BLaER1 treated with 17β-estradiol and CSF1 and Interleukin-3, amounts not matched to agents 10 nM and 100 nM (cell line): ENCODE measurements around the gene RRP12.
A peak's percentile ranks its signal among the peaks of the same experiment; 100 is the strongest.

Experiments used
- H3K27ac ChIP-seq, 11 experiments: shearing (Covaris generic); formaldehyde crosslinking; 2 replicates each; pipeline ENCODE4 v1.8.1; 2022
- H3K27me3 ChIP-seq, 11 experiments: shearing (Covaris generic); formaldehyde crosslinking; 2 replicates each; pipeline ENCODE4 v1.8.1; 2022
- H3K36me3 ChIP-seq, 11 experiments: shearing (Covaris generic); formaldehyde crosslinking; 2 replicates each; pipeline ENCODE4 v1.8.1; 2022
- H3K4me1 ChIP-seq, 10 experiments: shearing (Covaris generic); formaldehyde crosslinking; 2 replicates each; pipeline ENCODE4 v1.8.1; 2022
- H3K4me2 ChIP-seq, 11 experiments: shearing (Covaris generic); formaldehyde crosslinking; 2 replicates each; pipeline ENCODE4 v1.8.1; 2022
- H3K4me3 ChIP-seq, 10 experiments: shearing (Covaris generic); formaldehyde crosslinking; 2 replicates each; pipeline ENCODE4 v1.8.1; 2022
- H3K9ac ChIP-seq, 11 experiments: shearing (Covaris generic); formaldehyde crosslinking; 2 replicates each; pipeline ENCODE4 v1.8.1; 2022
- H3K9me3 ChIP-seq, 11 experiments: shearing (Covaris generic); formaldehyde crosslinking; replicated peaks in 1 of 11; 2 replicates each; pipeline ENCODE4 v1.8.1; 2022
- H4K20me1 ChIP-seq, 11 experiments: shearing (Covaris generic); formaldehyde crosslinking; 2 replicates each; pipeline ENCODE4 v1.8.1; 2022
- Cebpa-rat ChIP-seq, 11 experiments: shearing (Covaris generic); IDR thresholded peaks; 2 replicates each; pipeline ENCODE4 v1.8.1; 2022

RRP12 gene

DNA sequence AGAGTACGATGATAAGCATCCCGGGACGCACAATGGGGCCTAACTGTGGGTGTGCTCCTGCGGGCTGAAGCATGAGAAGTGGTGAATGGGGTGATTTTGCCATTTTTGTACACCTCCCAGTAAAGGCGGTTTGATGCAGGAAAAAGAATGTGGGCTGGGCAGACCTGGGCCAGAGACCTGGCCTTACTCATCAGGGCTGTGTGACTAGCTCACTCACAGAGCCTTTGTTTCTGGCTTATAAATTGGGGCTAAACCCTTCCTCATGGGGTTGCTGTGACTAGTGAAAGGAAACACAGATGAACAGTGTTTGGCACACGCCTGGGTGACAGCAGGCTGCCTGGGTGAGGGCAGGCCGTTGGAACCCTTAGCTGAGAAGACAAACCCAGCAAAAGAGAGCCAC is 18.0 kb downstream of the RRP12 start:
- Histone ChIP-seq H3K9me3 (no peaks in the 10 kb centered on the region), H3K4me2 (no peak overlapping the region), H3K36me3 (peaks cover 96 to 100% (median 100%) of the 10 kb centered on the region in 11 experiments), H4K20me1 (peaks cover 0 to 39% (median 0%) of the 10 kb centered on the region in 11 experiments; a peak in 3 of 22 replicates), H3K9ac (peak overlapping the region in 4 of 11 experiments; percentile 16 to 38 (median 24); a peak in 4 of 22 replicates), H3K27me3 (no peaks in the 10 kb centered on the region), H3K27ac (peak overlapping the region in 6 of 11 experiments; percentile 7 to 54 (median 26); a peak in 7 of 22 replicates), H3K4me1 (peaks cover 0 to 41% (median 7%) of the 10 kb centered on the region in 10 experiments; a peak in 9 of 20 replicates), H3K4me3 (no peak overlapping the region)
- TF ChIP-seq Cebpa-rat (IDR thresholded peaks at IDR 0.05): no peak

DNA sequence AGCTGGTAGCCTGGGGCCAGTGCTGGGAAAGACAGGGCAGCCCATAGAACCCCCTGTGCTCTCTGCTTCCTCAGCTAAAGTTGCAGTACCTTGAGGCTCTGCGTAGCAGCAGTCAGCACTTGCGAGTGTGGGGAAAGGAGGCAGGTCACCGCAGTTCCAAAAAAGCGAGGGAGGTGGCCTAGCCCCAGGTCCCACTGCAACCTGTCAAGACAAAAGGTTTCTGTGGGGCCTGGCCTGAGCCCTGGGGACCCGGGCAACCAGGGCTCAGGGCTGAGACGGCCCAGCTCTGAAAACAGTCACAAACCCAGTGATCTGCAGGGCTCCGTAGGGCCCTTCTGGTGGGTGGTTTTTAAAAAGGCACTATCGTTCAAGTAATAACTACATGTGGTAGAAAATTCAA is 19.5 kb downstream of the RRP12 start:
- H3K36me3 ChIP-seq: peaks cover 91 to 100% (median 100%) of the 10 kb centered on the region in 11 experiments
- no peaks in the 10 kb centered on the region for H3K9me3 ChIP-seq
- peak overlapping the region in 8 of 11 experiments; percentile 0 to 99 (median 33); a peak in 9 of 22 replicates for H3K27ac ChIP-seq
- no peak overlapping the region for H3K4me3 ChIP-seq
- H3K4me1 ChIP-seq: peaks cover 0 to 53% (median 20%) of the 10 kb centered on the region in 10 experiments; a peak in 17 of 20 replicates
- peaks cover 0 to 37% (median 0%) of the 10 kb centered on the region in 11 experiments; a peak in 3 of 22 replicates for H4K20me1 ChIP-seq
- H3K4me2 ChIP-seq: no peak overlapping the region
- H3K9ac ChIP-seq: peak overlapping the region in 3 of 11 experiments; percentile 30 to 56 (median 31); a peak in 5 of 22 replicates
- no peaks in the 10 kb centered on the region for H3K27me3 ChIP-seq
- TF ChIP-seq Cebpa-rat (IDR thresholded peaks at IDR 0.05): no peak

DNA sequence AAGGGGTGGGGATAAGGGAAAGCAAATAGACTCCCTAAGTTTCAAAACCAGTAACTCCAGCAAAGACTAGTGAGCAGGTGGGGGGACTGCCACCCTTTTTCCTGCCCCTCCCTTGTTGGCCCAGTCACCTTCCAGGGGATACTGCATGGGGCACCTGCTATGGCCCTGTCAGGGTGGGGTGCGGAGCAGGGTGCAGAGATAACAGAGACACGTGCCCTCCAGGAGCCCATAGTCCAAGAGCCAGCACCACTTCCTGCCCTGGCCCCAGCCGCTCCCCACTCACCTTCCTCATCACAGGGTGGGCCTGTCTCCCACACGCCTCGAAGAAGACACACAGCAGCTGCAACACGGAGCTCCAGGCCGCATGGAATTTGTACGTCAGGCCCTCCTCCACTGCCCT is 20.6 kb downstream of the RRP12 start:
- no peak for TF ChIP-seq Cebpa-rat (IDR thresholded peaks at IDR 0.05)
- Histone ChIP-seq H3K9me3 (no peaks in the 10 kb centered on the region), H3K4me2 (peak overlapping the region in 1 of 11 experiments; percentile 47; a peak in 2 of 22 replicates), H3K4me1 (peaks cover 0 to 64% (median 31%) of the 10 kb centered on the region in 10 experiments; a peak in 17 of 20 replicates), H3K9ac (peak overlapping the region in 5 of 11 experiments; percentile 8 to 56 (median 41); a peak in 5 of 22 replicates), H3K27ac (peak overlapping the region in 8 of 11 experiments; percentile 26 to 99 (median 51); a peak in 8 of 22 replicates), H3K36me3 (peaks cover 80 to 100% (median 100%) of the 10 kb centered on the region in 11 experiments), H3K27me3 (no peaks in the 10 kb centered on the region), H4K20me1 (peaks cover 0 to 37% (median 0%) of the 10 kb centered on the region in 11 experiments; a peak in 3 of 22 replicates), H3K4me3 (no peak overlapping the region)

DNA sequence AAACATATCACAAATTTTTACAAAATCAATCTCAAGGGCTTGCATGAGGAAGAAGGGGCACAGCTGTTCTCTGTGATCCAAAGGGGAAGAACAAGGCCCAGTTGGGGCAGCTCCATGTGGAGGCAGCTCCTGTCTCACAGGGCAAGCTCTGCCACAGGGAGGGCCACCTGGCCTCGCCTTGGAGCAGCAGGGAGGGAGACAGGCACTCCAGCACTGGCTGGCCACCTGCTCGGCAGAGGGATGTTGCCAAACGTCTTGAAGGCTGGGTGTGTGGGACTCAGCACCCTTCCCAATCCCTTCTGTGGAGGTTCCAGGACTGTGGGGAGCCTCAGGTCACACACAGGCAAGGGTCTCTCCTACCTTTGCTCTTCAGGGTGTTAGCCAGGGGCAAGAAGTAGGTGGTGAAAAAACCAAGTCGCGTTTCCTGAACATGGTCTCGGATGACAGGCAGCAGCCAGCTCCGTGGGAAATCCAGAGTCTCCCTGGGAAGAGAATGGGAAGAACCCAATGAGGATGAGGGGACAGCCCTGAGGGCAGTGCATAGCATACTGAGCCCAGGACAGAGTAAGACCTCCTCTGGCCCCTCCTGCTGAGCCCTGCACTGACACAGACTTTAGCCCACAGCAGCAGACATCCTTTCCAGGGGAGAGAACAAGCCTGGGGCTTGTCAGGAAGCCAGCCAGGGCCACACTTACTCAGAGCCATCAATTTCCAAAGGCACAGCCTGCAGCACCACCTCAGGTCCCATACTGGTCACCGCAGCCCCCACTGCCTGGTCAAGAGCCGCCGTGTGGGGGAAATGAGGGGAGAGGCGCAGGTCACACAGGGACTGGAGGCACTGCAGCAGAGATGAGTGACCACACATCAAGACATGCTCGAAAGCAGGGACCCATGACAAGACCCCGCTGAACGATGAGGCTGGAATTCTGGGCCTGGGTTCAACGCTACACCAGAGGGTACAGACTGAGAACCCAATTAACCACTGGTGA is 21.9 kb downstream of the RRP12 start:
- no peak overlapping the region for H3K4me3 ChIP-seq
- no peak for TF ChIP-seq Cebpa-rat (IDR thresholded peaks at IDR 0.05)
- H3K4me2 ChIP-seq: peak overlapping the region in 5 of 11 experiments; percentile 19 to 47 (median 35); a peak in 6 of 22 replicates
- H3K4me1 ChIP-seq: peaks cover 0 to 77% (median 43%) of the 10 kb centered on the region in 10 experiments; a peak in 17 of 20 replicates
- H4K20me1 ChIP-seq: peaks cover 0 to 32% (median 0%) of the 10 kb centered on the region in 11 experiments; a peak in 3 of 22 replicates
- H3K27ac ChIP-seq: peak overlapping the region in 10 of 11 experiments; percentile 26 to 99 (median 48); a peak in 18 of 22 replicates
- no peaks in the 10 kb centered on the region for H3K9me3 ChIP-seq
- H3K27me3 ChIP-seq: no peaks in the 10 kb centered on the region
- H3K9ac ChIP-seq: peak overlapping the region in 5 of 11 experiments; percentile 27 to 56 (median 41); a peak in 9 of 22 replicates
- peaks cover 67 to 100% (median 98%) of the 10 kb centered on the region in 11 experiments for H3K36me3 ChIP-seq

DNA sequence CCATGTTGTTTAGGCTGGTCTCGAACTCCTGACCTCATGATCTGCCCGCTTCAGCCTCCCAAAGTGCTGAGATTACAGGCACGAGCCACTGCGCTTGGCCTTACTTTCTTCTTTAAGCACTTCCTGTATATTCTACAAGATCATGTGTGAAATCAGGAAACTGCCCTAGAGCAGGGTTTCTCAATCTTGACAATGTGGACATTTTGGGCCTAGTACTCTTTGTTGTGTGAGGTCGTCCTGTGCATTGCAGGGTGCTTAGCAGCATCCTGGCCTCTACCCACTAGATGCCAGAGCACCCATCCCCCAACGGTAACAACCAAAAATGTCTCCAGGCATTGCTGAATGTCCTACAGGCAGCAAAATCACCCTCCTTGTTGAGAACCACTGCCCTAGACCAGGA is 24.7 kb downstream of the RRP12 start:
- H3K36me3 ChIP-seq: peaks cover 52 to 100% (median 99%) of the 10 kb centered on the region in 11 experiments

DNA sequence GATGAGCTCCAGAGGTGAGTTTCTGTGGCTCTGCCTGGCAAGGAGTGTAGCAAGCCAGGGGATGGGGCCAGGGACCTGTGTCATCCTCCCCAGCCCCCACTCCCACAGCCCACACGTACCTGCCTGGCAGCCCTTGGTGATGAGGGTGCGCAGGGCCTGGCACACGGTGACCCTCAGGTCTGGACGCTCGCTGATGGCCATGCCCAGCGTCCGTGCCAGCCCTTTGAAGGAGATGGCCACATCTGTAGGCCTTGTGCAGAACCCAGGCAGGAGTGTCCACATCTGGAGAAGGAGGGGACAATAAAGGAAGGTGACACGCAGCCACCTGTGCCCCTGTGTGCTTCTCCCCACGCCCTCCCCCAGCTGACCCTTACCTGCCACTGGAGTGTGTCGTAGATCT is 27.7 kb downstream of the RRP12 start:
- Histone ChIP-seq H3K4me1 (peaks cover 21 to 100% (median 93%) of the 10 kb centered on the region in 10 experiments), H3K9ac (peak overlapping the region in 10 of 11 experiments; percentile 47 to 97 (median 78); a peak in 15 of 22 replicates), H3K27me3 (no peaks in the 10 kb centered on the region), H4K20me1 (no peaks in the 10 kb centered on the region), H3K36me3 (peaks cover 49 to 100% (median 99%) of the 10 kb centered on the region in 11 experiments), H3K4me3 (no peak overlapping the region; a peak in 1 of 20 replicates), H3K27ac (peak overlapping the region; percentile 57 to 100 (median 99); a peak in 21 of 22 replicates), H3K4me2 (peak overlapping the region in 8 of 11 experiments; percentile 77 to 92 (median 84); a peak in 14 of 22 replicates), H3K9me3 (no peaks in the 10 kb centered on the region)
- TF ChIP-seq Cebpa-rat (IDR thresholded peaks at IDR 0.05): no peak

More for the DNA sequence above, 24.7 kb downstream of the RRP12 start:
- Histone ChIP-seq H3K9me3 (no peaks in the 10 kb centered on the region), H3K4me3 (no peak overlapping the region), H3K4me2 (peak overlapping the region in 9 of 11 experiments; percentile 28 to 83 (median 68); a peak in 16 of 22 replicates), H3K4me1 (peaks cover 18 to 100% (median 71%) of the 10 kb centered on the region in 10 experiments), H4K20me1 (peaks cover 0 to 16% (median 0%) of the 10 kb centered on the region in 11 experiments; a peak in 2 of 22 replicates), H3K27ac (peak overlapping the region; percentile 16 to 100 (median 77); a peak in 20 of 22 replicates), H3K9ac (peak overlapping the region in 10 of 11 experiments; percentile 3 to 73 (median 50); a peak in 14 of 22 replicates), H3K27me3 (no peaks in the 10 kb centered on the region)
- peak in 8 of 11 experiments; percentile 25 to 74 (median 62); a peak in 12 of 22 replicates for TF ChIP-seq Cebpa-rat (IDR thresholded peaks at IDR 0.05)

DNA sequence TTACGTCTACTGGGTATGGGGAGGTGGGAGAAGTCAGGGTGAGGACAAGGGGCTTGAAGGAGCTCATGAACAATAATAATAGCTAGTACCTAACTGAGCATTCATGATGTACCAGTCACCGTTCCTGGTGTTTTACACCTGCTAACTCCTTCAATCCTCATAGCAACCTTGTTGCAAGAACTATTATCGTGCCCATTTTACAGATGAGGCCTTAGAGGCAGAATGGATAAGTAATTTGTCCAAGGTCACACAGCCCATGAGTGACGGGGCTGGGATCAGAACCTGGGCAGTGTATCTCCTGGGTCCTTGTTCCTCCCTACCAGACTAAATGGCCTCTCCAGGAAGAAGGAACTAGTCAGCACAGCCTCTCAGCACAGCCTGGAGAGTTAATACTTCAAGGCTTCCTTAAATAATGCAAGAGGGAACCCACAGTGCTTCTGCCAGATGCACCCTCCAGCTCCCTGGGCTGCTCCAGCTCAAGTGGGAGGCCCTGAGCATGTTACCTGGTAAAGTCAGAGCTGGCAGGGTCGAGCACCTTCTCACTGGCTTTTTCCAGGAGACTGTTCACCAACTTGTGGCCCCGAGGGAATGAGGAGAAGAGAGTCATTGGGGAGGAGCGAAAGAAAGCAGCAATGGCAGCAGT is 28.8 kb downstream of the RRP12 start:
- peaks cover 39 to 100% (median 99%) of the 10 kb centered on the region in 11 experiments for H3K36me3 ChIP-seq
- H3K4me2 ChIP-seq: peak overlapping the region; percentile 64 to 92 (median 82)
- no peak for TF ChIP-seq Cebpa-rat (IDR thresholded peaks at IDR 0.05)
- peak overlapping the region; percentile 68 to 97 (median 80); a peak in 21 of 22 replicates for H3K9ac ChIP-seq
- peaks cover 30 to 100% (median 100%) of the 10 kb centered on the region in 10 experiments for H3K4me1 ChIP-seq
- peak overlapping the region in 2 of 10 experiments; percentile 3 to 9; a peak in 1 of 20 replicates for H3K4me3 ChIP-seq
- H3K27ac ChIP-seq: peak overlapping the region; percentile 57 to 100 (median 99)
- no peaks in the 10 kb centered on the region for H3K27me3 ChIP-seq
- H4K20me1 ChIP-seq: no peaks in the 10 kb centered on the region
- no peaks in the 10 kb centered on the region for H3K9me3 ChIP-seq

DNA sequence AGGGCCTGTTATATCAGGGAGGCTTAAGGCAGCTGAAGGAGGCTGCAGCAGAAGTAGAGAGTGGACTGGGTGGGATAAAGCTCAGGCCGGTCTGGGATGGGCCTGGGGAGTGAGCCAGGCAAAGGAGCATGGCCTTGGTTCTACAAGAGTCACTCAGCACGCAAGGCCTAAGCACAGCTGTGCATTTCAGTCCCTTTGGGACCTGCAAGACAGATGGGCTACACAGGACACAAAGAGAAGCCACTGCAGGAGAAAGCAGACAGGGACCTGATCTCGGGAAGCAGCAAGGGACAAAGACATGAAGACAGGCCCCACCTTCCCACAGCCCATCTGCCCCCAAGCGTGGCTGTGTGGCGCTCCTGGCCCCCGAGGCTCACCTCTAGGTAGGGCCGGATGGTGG is 29.4 kb downstream of the RRP12 start:
- H4K20me1 ChIP-seq: no peaks in the 10 kb centered on the region
- peaks cover 43 to 100% (median 99%) of the 10 kb centered on the region in 11 experiments for H3K36me3 ChIP-seq
- no peak for TF ChIP-seq Cebpa-rat (IDR thresholded peaks at IDR 0.05)
- peak overlapping the region; percentile 64 to 92 (median 82) for H3K4me2 ChIP-seq
- peaks cover 0 to 6% (median 0%) of the 10 kb centered on the region in 11 experiments; a peak in 1 of 22 replicates for H3K9me3 ChIP-seq
- peak overlapping the region; percentile 57 to 100 (median 99) for H3K27ac ChIP-seq
- peak overlapping the region; percentile 17 to 97 (median 80); a peak in 21 of 22 replicates for H3K9ac ChIP-seq
- 0 out of 20 replicates have a peak overlapping the region, but pooled peaks of 1 of the 10 experiments have one; percentile 9 for H3K4me3 ChIP-seq
- peaks cover 37 to 100% (median 100%) of the 10 kb centered on the region in 10 experiments for H3K4me1 ChIP-seq
- no peaks in the 10 kb centered on the region for H3K27me3 ChIP-seq
